Progenitor cell of endocrine pancreas (in vitro differentiated cells): ENCODE measurements around the gene C1QTNF5. TPM values are rescaled to one million over a fixed set of nuclear protein-coding genes. Genes with fewer than 3 reads are reported as not detected.

Experiments
- DNase-seq: peaks from one replicate; pipeline ENCODE4 v3.0.0; 2021; ENCODE audit warnings: low spot score; ENCODE audit not compliant: unreplicated experiment
- H3K27ac Mint-ChIP-seq: 2 replicates; pipeline ENCODE4 v1.8.0; 2021; ENCODE audit warnings: mild to moderate bottlenecking, moderate library complexity, mixed read lengths
- H3K27me3 Mint-ChIP-seq: 2 replicates; pipeline ENCODE4 v1.8.0; 2021; ENCODE audit warnings: mixed read lengths
- H3K36me3 Mint-ChIP-seq: 2 replicates; pipeline ENCODE4 v1.8.0; 2022; ENCODE audit warnings: mixed read lengths; ENCODE audit not compliant: insufficient read depth
- H3K4me1 Mint-ChIP-seq: 2 replicates; pipeline ENCODE4 v1.8.0; 2021; ENCODE audit warnings: low read depth, mixed read lengths
- H3K4me3 Mint-ChIP-seq: 2 replicates; pipeline ENCODE4 v1.8.0; 2021; ENCODE audit warnings: low read depth, mild to moderate bottlenecking, moderate library complexity, mixed read lengths
- H3K9me3 Mint-ChIP-seq: 2 replicates; pipeline ENCODE4 v1.8.0; 2021; ENCODE audit warnings: low read depth, mixed read lengths
- total RNA-seq: library from RNA; stranded (reverse); gene quantifications from 2 replicates; pipeline ENCODE4 v1.2.1, GENCODE V29; 2021
- TF ChIP-seq, protein P1 (sequence below): fragments of 200-600 bp; sonication (generic); IDR thresholded peaks from one replicate; pipeline ENCODE4 v1.5.0; 2021; ENCODE audit warnings: antibody characterized with exemption, mild to moderate bottlenecking; ENCODE audit not compliant: unreplicated experiment

C1QTNF5 gene
- total RNA-seq, 1 donor from 2014 or later, result 0.31 TPM

- no peak for DNase-seq
- TF ChIP-seq, protein P1, sequence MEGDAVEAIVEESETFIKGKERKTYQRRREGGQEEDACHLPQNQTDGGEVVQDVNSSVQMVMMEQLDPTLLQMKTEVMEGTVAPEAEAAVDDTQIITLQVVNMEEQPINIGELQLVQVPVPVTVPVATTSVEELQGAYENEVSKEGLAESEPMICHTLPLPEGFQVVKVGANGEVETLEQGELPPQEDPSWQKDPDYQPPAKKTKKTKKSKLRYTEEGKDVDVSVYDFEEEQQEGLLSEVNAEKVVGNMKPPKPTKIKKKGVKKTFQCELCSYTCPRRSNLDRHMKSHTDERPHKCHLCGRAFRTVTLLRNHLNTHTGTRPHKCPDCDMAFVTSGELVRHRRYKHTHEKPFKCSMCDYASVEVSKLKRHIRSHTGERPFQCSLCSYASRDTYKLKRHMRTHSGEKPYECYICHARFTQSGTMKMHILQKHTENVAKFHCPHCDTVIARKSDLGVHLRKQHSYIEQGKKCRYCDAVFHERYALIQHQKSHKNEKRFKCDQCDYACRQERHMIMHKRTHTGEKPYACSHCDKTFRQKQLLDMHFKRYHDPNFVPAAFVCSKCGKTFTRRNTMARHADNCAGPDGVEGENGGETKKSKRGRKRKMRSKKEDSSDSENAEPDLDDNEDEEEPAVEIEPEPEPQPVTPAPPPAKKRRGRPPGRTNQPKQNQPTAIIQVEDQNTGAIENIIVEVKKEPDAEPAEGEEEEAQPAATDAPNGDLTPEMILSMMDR, result no peak
- no peaks in the 10 kb centered on the region for H3K27me3 Mint-ChIP-seq
- peaks cover 46% of the 10 kb centered on the region for H3K4me1 Mint-ChIP-seq
- H3K27ac Mint-ChIP-seq, result no peak overlapping the region
- no peaks in the 10 kb centered on the region for H3K9me3 Mint-ChIP-seq
- H3K36me3 Mint-ChIP-seq, result no peaks in the 10 kb centered on the region
- no peak overlapping the region for H3K4me3 Mint-ChIP-seq
Observed at GRCh38 chr11:119371778-119372182, 31.1 kb upstream of the C1QTNF5 start.

DNA sequence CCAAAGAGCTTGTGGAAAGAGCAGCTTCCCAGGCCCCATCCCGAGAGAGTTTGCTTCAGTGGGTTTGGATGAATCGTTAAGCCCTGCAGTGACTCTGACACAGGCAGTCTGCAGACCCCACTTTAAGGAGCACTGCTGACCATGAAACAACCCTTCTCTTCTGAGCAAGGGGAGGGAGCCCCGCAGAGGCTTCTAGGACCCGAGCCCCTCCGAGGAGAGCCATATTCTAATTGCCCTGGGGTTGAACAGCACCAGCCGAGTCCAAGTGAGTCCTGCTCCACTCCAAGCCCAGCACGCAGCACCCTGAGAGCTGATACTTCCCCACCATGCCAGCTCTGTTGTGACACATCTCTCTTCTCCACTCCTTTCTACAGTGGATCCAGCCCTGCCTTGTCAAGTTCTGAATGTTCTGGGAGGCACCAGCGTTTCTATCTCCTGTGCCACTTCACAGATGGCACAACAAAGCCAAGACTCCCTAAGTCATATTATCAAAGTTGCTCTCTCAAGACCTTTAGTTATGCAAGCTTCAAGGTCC, 30.5 kb upstream of the C1QTNF5 start:
- H3K36me3 Mint-ChIP-seq, result no peaks in the 10 kb centered on the region
- no peaks in the 10 kb centered on the region for H3K27me3 Mint-ChIP-seq
- no peaks in the 10 kb centered on the region for H3K9me3 Mint-ChIP-seq
- DNase-seq, result no peak
- H3K4me3 Mint-ChIP-seq, result no peak overlapping the region
- TF ChIP-seq, protein P1, result no peak
- no peak overlapping the region for H3K27ac Mint-ChIP-seq
- peaks cover 46% of the 10 kb centered on the region for H3K4me1 Mint-ChIP-seq

DNA sequence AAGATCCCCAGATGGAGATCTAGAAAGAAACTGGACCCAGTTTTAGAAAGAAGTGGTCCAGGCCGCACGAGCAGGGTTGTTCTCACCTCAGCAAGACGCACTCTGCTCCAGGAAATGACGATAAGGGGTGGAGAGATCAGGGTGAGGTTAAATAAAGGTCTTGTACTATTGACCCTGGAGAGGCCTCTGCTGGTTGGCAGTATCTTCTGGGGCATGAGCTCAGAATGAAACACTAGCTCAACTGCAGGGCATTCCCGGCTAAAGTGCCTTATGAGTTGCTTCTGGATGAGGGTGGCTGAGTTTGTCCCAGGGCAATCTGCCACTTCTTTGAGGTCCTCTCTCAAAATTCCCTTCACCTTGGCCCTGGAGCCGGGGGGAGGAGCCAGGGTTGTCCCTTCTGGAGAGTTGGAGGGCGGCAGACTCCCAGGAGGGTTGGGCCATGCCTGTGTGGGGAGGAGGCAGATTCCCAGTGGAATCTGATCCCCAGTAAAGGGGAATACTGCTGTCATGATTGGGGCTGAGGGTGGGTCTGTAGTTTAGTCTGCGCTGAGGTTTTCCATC, 29.9 kb upstream of the C1QTNF5 start:
- H3K9me3 Mint-ChIP-seq, result no peaks in the 10 kb centered on the region
- H3K36me3 Mint-ChIP-seq, result no peaks in the 10 kb centered on the region
- no peak for DNase-seq
- H3K27me3 Mint-ChIP-seq, result no peaks in the 10 kb centered on the region
- H3K4me1 Mint-ChIP-seq, result peaks cover 43% of the 10 kb centered on the region
- no peak overlapping the region for H3K27ac Mint-ChIP-seq
- H3K4me3 Mint-ChIP-seq, result no peak overlapping the region
- TF ChIP-seq, protein P1, result no peak

DNA sequence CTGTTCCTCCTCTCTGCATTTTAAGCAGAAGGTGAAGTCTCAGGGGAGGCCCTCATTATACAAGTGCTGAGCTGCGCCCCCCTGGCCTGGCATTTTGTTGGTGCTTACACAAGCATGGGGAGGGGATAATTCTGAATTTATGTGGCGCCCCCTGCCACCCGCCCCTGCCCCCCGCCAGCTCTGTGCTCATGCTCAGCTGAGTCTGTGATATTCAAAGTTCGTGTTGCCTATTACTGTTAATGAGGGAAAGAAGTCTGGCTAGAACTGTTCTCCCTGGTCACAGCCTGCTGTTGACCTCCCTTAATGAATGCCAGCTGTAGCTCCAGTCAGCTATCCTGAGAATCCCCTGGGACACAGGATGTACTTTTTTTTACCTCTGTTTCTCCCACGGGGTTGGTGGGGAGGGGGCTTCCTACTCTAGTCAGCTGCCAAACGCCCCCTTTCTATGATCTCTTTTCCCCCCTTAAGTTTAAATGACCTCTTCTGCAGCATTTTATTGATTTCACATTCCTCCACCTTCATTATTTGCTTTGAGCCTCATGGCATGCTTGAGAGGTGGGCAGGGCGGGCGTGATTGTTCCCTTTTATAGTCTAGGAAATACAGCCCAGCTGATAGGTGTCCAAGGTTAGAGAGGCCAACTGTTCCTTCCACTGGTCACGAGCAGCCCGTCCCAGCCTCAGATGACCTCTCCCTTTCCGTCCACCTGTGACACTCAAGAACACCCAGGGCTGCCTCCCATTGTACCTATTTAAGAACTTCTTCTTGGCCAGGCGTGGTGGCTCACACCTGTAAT, 28.6 kb upstream of the C1QTNF5 start:
- H3K27me3 Mint-ChIP-seq, result peaks cover 8% of the 10 kb centered on the region
- no peak for DNase-seq
- peak overlapping the region; percentile 5 for H3K4me3 Mint-ChIP-seq
- TF ChIP-seq, protein P1, result no peak
- H3K36me3 Mint-ChIP-seq, result no peaks in the 10 kb centered on the region
- H3K27ac Mint-ChIP-seq, result peak overlapping the region; percentile 35
- H3K9me3 Mint-ChIP-seq, result no peaks in the 10 kb centered on the region
- peaks cover 47% of the 10 kb centered on the region for H3K4me1 Mint-ChIP-seq

DNA sequence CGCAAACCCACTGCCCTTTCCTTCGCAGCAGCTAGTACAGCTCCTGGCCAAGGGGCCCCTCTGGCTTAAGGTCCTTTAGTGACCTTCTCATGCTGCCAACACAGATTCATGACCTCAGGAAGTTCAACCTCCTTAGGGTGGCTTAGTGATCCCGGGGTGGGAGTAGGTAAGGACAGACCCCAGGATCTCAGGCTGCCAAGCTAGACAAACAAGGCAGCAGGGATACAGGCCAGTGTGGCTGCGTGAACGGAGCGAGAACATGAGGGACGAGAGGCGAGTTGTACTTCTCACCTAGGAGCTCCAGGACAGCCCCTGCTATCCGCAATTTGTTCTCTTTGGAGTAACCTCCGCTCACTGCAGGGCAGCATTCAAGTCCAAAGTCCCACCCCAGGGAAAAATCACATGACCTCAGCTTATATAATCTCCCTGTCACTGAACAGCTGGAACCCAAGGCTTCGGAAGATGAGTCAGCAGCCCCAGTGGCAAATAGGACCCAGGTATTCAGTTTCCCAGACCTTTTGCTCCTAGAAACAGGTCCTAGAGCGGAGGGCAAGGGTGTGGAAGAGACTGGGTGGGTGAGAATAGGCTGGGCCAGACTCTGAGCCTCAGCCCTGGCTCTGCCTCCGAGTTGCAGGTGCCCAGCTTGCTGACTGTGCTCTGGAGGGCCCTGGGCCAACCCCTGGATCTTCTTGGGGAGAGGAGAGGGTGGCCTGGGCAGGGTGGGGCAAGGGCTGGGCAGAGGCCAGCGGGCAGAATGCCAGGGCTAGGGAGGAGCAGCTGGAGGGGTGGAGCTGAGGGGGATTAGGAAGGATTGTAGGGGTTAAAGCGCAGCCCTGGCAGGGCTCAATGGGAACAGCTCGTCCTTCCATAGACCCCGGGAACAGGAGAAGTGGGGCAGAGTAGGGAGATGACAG, 27.7 kb upstream of the C1QTNF5 start:
- H3K9me3 Mint-ChIP-seq, result no peaks in the 10 kb centered on the region
- H3K36me3 Mint-ChIP-seq, result no peaks in the 10 kb centered on the region
- H3K27ac Mint-ChIP-seq, result peak overlapping the region; percentile 67
- H3K27me3 Mint-ChIP-seq, result peaks cover 8% of the 10 kb centered on the region
- H3K4me3 Mint-ChIP-seq, result no peak overlapping the region
- H3K4me1 Mint-ChIP-seq, result peaks cover 46% of the 10 kb centered on the region
- TF ChIP-seq, protein P1, result no peak
- no peak for DNase-seq
